SJCRH30 (cell line): ENCODE results near the gene RAB11B. TPM values are rescaled to one million over a fixed set of nuclear protein-coding genes. Genes with fewer than 3 reads are reported as not detected.
"Not testable (repeated sequence)": the region's sequence is repeated elsewhere in the genome, so short reads cannot be mapped to it uniquely, and the experiment has no call there.

Experiments used
- DNase-seq, 2 experiments: peaks; one replicate each; pipeline ENCODE4 v3.0.0-alpha.2; 2015 to 2020
- H3K27ac ChIP-seq: fragments of 250-450 bp; sonication (Bioruptor Pico); 2 replicates; pipeline ENCODE4 v1.5.1; 2020; ENCODE audit warnings: mild to moderate bottlenecking, moderate library complexity
- H3K27me3 ChIP-seq: fragments of 250-450 bp; sonication (Bioruptor Pico); 2 replicates; pipeline ENCODE4 v1.5.1; 2020; ENCODE audit warnings: mild to moderate bottlenecking, moderate library complexity
- H3K36me3 ChIP-seq: fragments of 250-450 bp; sonication (Bioruptor Pico); 2 replicates; pipeline ENCODE4 v1.5.1; 2020; ENCODE audit warnings: mild to moderate bottlenecking, moderate library complexity
- H3K4me1 ChIP-seq: fragments of 250-450 bp; sonication (Bioruptor Pico); 2 replicates; pipeline ENCODE4 v1.5.1; 2020; ENCODE audit warnings: mild to moderate bottlenecking, moderate library complexity
- H3K4me3 ChIP-seq: fragments of 250-450 bp; sonication (Bioruptor Pico); 2 replicates; pipeline ENCODE4 v1.5.1; 2020; ENCODE audit warnings: mild to moderate bottlenecking, moderate library complexity
- H3K9me3 ChIP-seq: fragments of 250-450 bp; sonication (Bioruptor Pico); replicated peaks from 2 replicates; pipeline ENCODE4 v1.5.1; 2020; ENCODE audit warnings: mild to moderate bottlenecking, moderate library complexity
- total RNA-seq: library from RNA; depleted of rRNA; stranded (reverse); fragments of >200 nt; shearing (Covaris generic); gene quantifications from 2 replicates; pipeline ENCODE4 v1.2.3, GENCODE V29; 2014; rRNA removed

RAB11B gene
- total RNA-seq: 15.9 and 17.7 TPM in 2 replicates

- no peaks in the 10 kb centered on the region for H3K36me3 ChIP-seq
- H3K27ac ChIP-seq: peak within 1 kb of the TSS; percentile 92
These were observed at the start of gene RAB11B for GRCh38 chr19:8389891-8390616. RAB11B (plus strand) TSS chr19:8390360; CDS start chr19:8390417, 57 bp downstream.

GRCh38 chr19:8341504-8341903, 48.7 kb upstream of the RAB11B start:
- H3K4me1 ChIP-seq: peaks cover 13% of the 10 kb centered on the region; the same call in 1 of the 2 replicates
- not testable (repeated sequence) for H3K36me3 ChIP-seq, H3K27ac ChIP-seq, H3K4me3 ChIP-seq, DNase-seq, H3K27me3 ChIP-seq, H3K9me3 ChIP-seq

More at GRCh38 chr19:8389891-8390616, at the start of gene RAB11B:
- Histone ChIP-seq H3K4me1 (peaks cover 23% of the 10 kb centered on the region), H3K4me3 (peak within 1 kb of the TSS; percentile 97), H3K27me3 (no peaks in the 10 kb centered on the region), H3K9me3 (no peaks in the 10 kb centered on the region)
- peak; percentile 99 for DNase-seq

GRCh38 chr19:8342316-8342683, 47.9 kb upstream of the RAB11B start:
- no peak for DNase-seq
- Histone ChIP-seq H3K27ac (no peak overlapping the region), H3K27me3 (no peaks in the 10 kb centered on the region), H3K9me3 (no peaks in the 10 kb centered on the region), H3K4me3 (no peak overlapping the region), H3K36me3 (no peaks in the 10 kb centered on the region), H3K4me1 (peaks cover 12% of the 10 kb centered on the region; the same call in 1 of the 2 replicates)

- DNase-seq: peak; percentile 87 to 91
- no peaks in the 10 kb centered on the region for H3K36me3 ChIP-seq
- H3K27me3 ChIP-seq: no peaks in the 10 kb centered on the region
- H3K9me3 ChIP-seq: no peaks in the 10 kb centered on the region
- no peak within 1 kb of the TSS for H3K27ac ChIP-seq
- peaks cover 10% of the 10 kb centered on the region; the same call in 1 of the 2 replicates for H3K4me1 ChIP-seq
- H3K4me3 ChIP-seq: no peak within 1 kb of the TSS
These were observed 47.3 kb upstream of the RAB11B start, which contains the start of gene KANK3 for GRCh38 chr19:8342684-8343482. KANK3 (minus strand) TSS chr19:8343262; CDS start chr19:8337828, 5,434 bp downstream.

- no peak overlapping the region for H3K4me3 ChIP-seq
- DNase-seq: no peak
- H3K36me3 ChIP-seq: no peaks in the 10 kb centered on the region
- no peak overlapping the region for H3K27ac ChIP-seq
- no peaks in the 10 kb centered on the region for H3K9me3 ChIP-seq
- peaks cover 10% of the 10 kb centered on the region; the same call in 1 of the 2 replicates for H3K4me1 ChIP-seq
- H3K27me3 ChIP-seq: no peaks in the 10 kb centered on the region
These were observed 46.7 kb upstream of the RAB11B start for GRCh38 chr19:8343483-8343844.

GRCh38 chr19:8349629-8350372, 40.4 kb upstream of the RAB11B start:
- H3K27me3 ChIP-seq, H3K27ac ChIP-seq, H3K36me3 ChIP-seq, H3K4me1 ChIP-seq, H3K9me3 ChIP-seq, DNase-seq, H3K4me3 ChIP-seq: not testable (repeated sequence)

- Histone ChIP-seq H3K9me3 (no peaks in the 10 kb centered on the region), H3K36me3 (no peaks in the 10 kb centered on the region), H3K27ac (no peak overlapping the region), H3K4me3 (no peak overlapping the region), H3K4me1 (peaks cover 21% of the 10 kb centered on the region), H3K27me3 (no peaks in the 10 kb centered on the region)
- DNase-seq: no peak
These were observed 37.9 kb upstream of the RAB11B start for GRCh38 chr19:8352134-8352827.

- not testable (repeated sequence) for H3K36me3 ChIP-seq, H3K4me3 ChIP-seq, H3K27me3 ChIP-seq, DNase-seq, H3K27ac ChIP-seq, H3K9me3 ChIP-seq
- H3K4me1 ChIP-seq: peaks cover 24% of the 10 kb centered on the region
These were observed 37.3 kb upstream of the RAB11B start for GRCh38 chr19:8352845-8353244.

GRCh38 chr19:8355631-8356402, 34.3 kb upstream of the RAB11B start:
- Histone ChIP-seq H3K36me3 (no peaks in the 10 kb centered on the region), H3K27me3 (no peaks in the 10 kb centered on the region), H3K9me3 (no peaks in the 10 kb centered on the region), H3K4me3 (no peak overlapping the region), H3K4me1 (peaks cover 24% of the 10 kb centered on the region), H3K27ac (no peak overlapping the region)
- DNase-seq: peak; percentile 47 to 58

GRCh38 chr19:8357007-8357521, 33.1 kb upstream of the RAB11B start:
- DNase-seq: peak; percentile 68
- Histone ChIP-seq H3K27me3 (no peaks in the 10 kb centered on the region), H3K36me3 (no peaks in the 10 kb centered on the region), H3K4me1 (peaks cover 31% of the 10 kb centered on the region), H3K27ac (peak overlapping the region; percentile 23; the same call in 1 of the 2 replicates), H3K9me3 (no peaks in the 10 kb centered on the region), H3K4me3 (no peak overlapping the region)

- H3K36me3 ChIP-seq: no peaks in the 10 kb centered on the region
- no peak overlapping the region for H3K4me3 ChIP-seq
- H3K27ac ChIP-seq: no peak overlapping the region
- H3K4me1 ChIP-seq: peaks cover 34% of the 10 kb centered on the region
- H3K27me3 ChIP-seq: no peaks in the 10 kb centered on the region
- no peaks in the 10 kb centered on the region for H3K9me3 ChIP-seq
- DNase-seq: no peak
These were observed 31.2 kb upstream of the RAB11B start for GRCh38 chr19:8358948-8359347.

- Histone ChIP-seq H3K27me3 (no peaks in the 10 kb centered on the region), H3K4me3 (no peak overlapping the region), H3K27ac (no peak overlapping the region), H3K36me3 (no peaks in the 10 kb centered on the region), H3K9me3 (no peaks in the 10 kb centered on the region), H3K4me1 (peaks cover 27% of the 10 kb centered on the region)
- DNase-seq: no peak
These were observed 30.0 kb upstream of the RAB11B start for GRCh38 chr19:8360196-8360595.

GRCh38 chr19:8361921-8362793, 28.0 kb upstream of the RAB11B start:
- H3K27ac ChIP-seq: peak overlapping the region; percentile 40; the same call in 1 of the 2 replicates
- H3K4me3 ChIP-seq: no peak overlapping the region
- H3K27me3 ChIP-seq: no peaks in the 10 kb centered on the region
- H3K9me3 ChIP-seq: no peaks in the 10 kb centered on the region
- H3K4me1 ChIP-seq: peaks cover 22% of the 10 kb centered on the region
- H3K36me3 ChIP-seq: no peaks in the 10 kb centered on the region
- DNase-seq: peak; percentile 88 to 91
